H9 (cell line): ENCODE results near the gene ATP11B. TPM values are rescaled to one million over a fixed set of nuclear protein-coding genes. Genes with fewer than 3 reads are reported as not detected.

ENCODE experiments used
- DNase-seq: peaks from one replicate; pipeline ENCODE4 v3.0.0-alpha.2; 2017
- H2AFZ ChIP-seq: one replicate; pipeline ENCODE4 v1.6.1; 2013; ENCODE audit warnings: mild to moderate bottlenecking, low read length, control low read depth, moderate library complexity
- H2AK5ac ChIP-seq: 2 replicates; pipeline ENCODE4 v1.6.1; 2013; ENCODE audit warnings: low read length, control low read depth, mixed read lengths; ENCODE audit not compliant: insufficient read length
- H2BK120ac ChIP-seq: one replicate; pipeline ENCODE4 v1.6.1; 2013; ENCODE audit warnings: low read depth, mild to moderate bottlenecking, low read length, control low read depth, inconsistent platforms; ENCODE audit not compliant: poor library complexity, severe bottlenecking
- H2BK12ac ChIP-seq: 2 replicates; pipeline ENCODE4 v1.6.1; 2013; ENCODE audit warnings: low read length, control low read depth, mixed read lengths, low read depth; ENCODE audit not compliant: insufficient read length
- H2BK15ac ChIP-seq: 2 replicates; pipeline ENCODE4 v1.6.1; 2013; ENCODE audit warnings: low read depth, low read length, control low read depth
- H2BK20ac ChIP-seq: one replicate; pipeline ENCODE4 v1.6.1; 2013; ENCODE audit warnings: low read depth, mild to moderate bottlenecking, low read length, control low read depth, inconsistent platforms; ENCODE audit not compliant: poor library complexity, severe bottlenecking
- H2BK5ac ChIP-seq: 2 replicates; pipeline ENCODE4 v1.6.1; 2013; ENCODE audit warnings: low read length, control low read depth, mixed read lengths; ENCODE audit not compliant: insufficient read length
- H3K14ac ChIP-seq: 2 replicates; pipeline ENCODE4 v1.6.1; 2013; ENCODE audit warnings: low read length, control low read depth; ENCODE audit not compliant: insufficient read depth
- H3K18ac ChIP-seq: 2 replicates; pipeline ENCODE4 v1.6.1; 2013; ENCODE audit warnings: low read depth, mild to moderate bottlenecking, mixed read lengths, low read length, control low read depth; ENCODE audit not compliant: insufficient read length
- H3K23ac ChIP-seq: 2 replicates; pipeline ENCODE4 v1.6.1; 2013; ENCODE audit warnings: low read length, control low read depth, mixed read lengths, low read depth; ENCODE audit not compliant: insufficient read length
- H3K23me2 ChIP-seq: 2 replicates; pipeline ENCODE4 v1.6.1; 2013; ENCODE audit warnings: low read depth, mild to moderate bottlenecking, mixed read lengths, low read length, control low read depth; ENCODE audit not compliant: insufficient read length, poor library complexity, severe bottlenecking
- H3K27ac ChIP-seq: 2 replicates; pipeline ENCODE4 v1.5.1; 2013; ENCODE audit warnings: low read length, control low read depth, mixed read lengths, low read depth; ENCODE audit not compliant: insufficient read length
- H3K27me3 ChIP-seq: 2 replicates; pipeline ENCODE4 v1.6.1; 2013; ENCODE audit warnings: low read length, control low read depth, inconsistent platforms; ENCODE audit not compliant: insufficient read depth
- H3K4ac ChIP-seq: 2 replicates; pipeline ENCODE4 v1.6.1; 2013; ENCODE audit warnings: low read depth, mild to moderate bottlenecking, control low read depth, inconsistent platforms, low read length, moderate library complexity
- H3K4me1 ChIP-seq: 2 replicates; pipeline ENCODE4 v1.6.1; 2013; ENCODE audit warnings: low read length, control low read depth, inconsistent platforms; ENCODE audit not compliant: insufficient read depth
- H3K4me2 ChIP-seq: 2 replicates; pipeline ENCODE4 v1.6.1; 2013; ENCODE audit warnings: low read length, control low read depth, mixed read lengths; ENCODE audit not compliant: insufficient read length, insufficient read depth
- H3K56ac ChIP-seq: 2 replicates; pipeline ENCODE4 v1.6.1; 2013; ENCODE audit warnings: low read depth, mild to moderate bottlenecking, mixed read lengths, low read length, control low read depth; ENCODE audit not compliant: insufficient read length
- H3K79me1 ChIP-seq: 2 replicates; pipeline ENCODE4 v1.6.1; 2013; ENCODE audit warnings: low read depth, mild to moderate bottlenecking, moderate library complexity, low read length, control low read depth, inconsistent platforms; ENCODE audit not compliant: insufficient read depth, poor library complexity, severe bottlenecking
- H3K79me2 ChIP-seq: 2 replicates; pipeline ENCODE4 v1.6.1; 2013; ENCODE audit warnings: low read length, control low read depth, inconsistent platforms; ENCODE audit not compliant: insufficient read depth
- H3K9ac ChIP-seq: 2 replicates; pipeline ENCODE4 v1.6.1; 2013; ENCODE audit warnings: low read length, control low read depth, mixed read lengths; ENCODE audit not compliant: insufficient read length; ENCODE audit errors: extremely low read depth
- H3K9me3 ChIP-seq: one replicate; pipeline ENCODE4 v1.6.1; 2013; ENCODE audit warnings: low read depth, low read length, inconsistent platforms; ENCODE audit not compliant: control insufficient read depth
- H3T11ph ChIP-seq: one replicate; pipeline ENCODE4 v1.6.1; 2013; ENCODE audit warnings: mild to moderate bottlenecking, low read length, control low read depth, inconsistent platforms
- H4K20me1 ChIP-seq: one replicate; pipeline ENCODE4 v1.6.1; 2013; ENCODE audit not compliant: control insufficient read depth, insufficient read length, insufficient read depth
- H4K5ac ChIP-seq: 2 replicates; pipeline ENCODE4 v1.6.1; 2013; ENCODE audit warnings: low read depth, mild to moderate bottlenecking, mixed read lengths, low read length, control low read depth; ENCODE audit not compliant: insufficient read length
- H4K8ac ChIP-seq: replicated peaks from 2 replicates; pipeline ENCODE4 v1.6.1; 2013; ENCODE audit warnings: low read length, control low read depth, mixed read lengths, low read depth; ENCODE audit not compliant: insufficient read length
- H4K91ac ChIP-seq: 2 replicates; pipeline ENCODE4 v1.6.1; 2013; ENCODE audit warnings: low read depth, mild to moderate bottlenecking, moderate library complexity, mixed read lengths, low read length, control low read depth; ENCODE audit not compliant: insufficient read length
- H3K27ac Mint-ChIP-seq, 3 experiments: 2 replicates in 2 of 3; 3 replicates in 1 of 3; pipeline ENCODE4 v1.8.0; 2020 to 2021; ENCODE audit warnings: mixed read lengths in 3 of 3, mild to moderate bottlenecking in 1 of 3, moderate library complexity in 1 of 3
- H3K27me3 Mint-ChIP-seq: 2 replicates; pipeline ENCODE4 v1.8.0; 2021; ENCODE audit warnings: low read depth, mild to moderate bottlenecking, moderate library complexity, mixed read lengths
- H3K36me3 Mint-ChIP-seq, 3 experiments: 2 replicates in 2 of 3; 3 replicates in 1 of 3; pipeline ENCODE4 v1.8.0; 2020 to 2021; ENCODE audit warnings: low read depth in 3 of 3, mixed read lengths in 3 of 3; ENCODE audit not compliant: insufficient read depth in 1 of 3
- H3K4me1 Mint-ChIP-seq, 2 experiments: 2 replicates each; pipeline ENCODE4 v1.8.0; 2020; ENCODE audit warnings: mixed read lengths in 2 of 2
- H3K4me3 Mint-ChIP-seq, 2 experiments: 2 replicates in 1 of 2; 3 replicates in 1 of 2; pipeline ENCODE4 v1.8.0; 2020 to 2021; ENCODE audit warnings: mild to moderate bottlenecking in 2 of 2, mixed read lengths in 2 of 2, moderate library complexity in 1 of 2
- H3K9me3 Mint-ChIP-seq, 2 experiments: 2 replicates in 1 of 2; 3 replicates in 1 of 2; pipeline ENCODE4 v1.8.0; 2020; ENCODE audit warnings: mild to moderate bottlenecking in 2 of 2, mixed read lengths in 2 of 2, moderate library complexity in 1 of 2
- WGBS: extraction: QIAGEN DNeasy Blood & Tissue Kit; methylation state at CpG from one replicate; pipeline ENCODE4 v1.1.7; 2013; ENCODE audit warnings: missing lambda C conversion rate, low lambda C conversion rate, mixed read lengths; ENCODE audit not compliant: insufficient read length; ENCODE audit errors: extremely low coverage; 5-methylcytosine and 5-hydroxymethylcytosine counted together
- total RNA-seq: library from RNA; stranded (reverse); gene quantifications from 2 replicates; pipeline ENCODE4 v1.2.1, GENCODE V29; 2021
- TF ChIP-seq, protein P1 (sequence below): fragments of 200-600 bp; sonication (generic); conservative IDR thresholded peaks from 3 replicates; pipeline ENCODE4 v1.8.0; 2021; ENCODE audit warnings: antibody characterized with exemption, mild to moderate bottlenecking

Gene ATP11B
- total RNA-seq, 1 experiment from 2014 or later = 30.0 TPM

DNA sequence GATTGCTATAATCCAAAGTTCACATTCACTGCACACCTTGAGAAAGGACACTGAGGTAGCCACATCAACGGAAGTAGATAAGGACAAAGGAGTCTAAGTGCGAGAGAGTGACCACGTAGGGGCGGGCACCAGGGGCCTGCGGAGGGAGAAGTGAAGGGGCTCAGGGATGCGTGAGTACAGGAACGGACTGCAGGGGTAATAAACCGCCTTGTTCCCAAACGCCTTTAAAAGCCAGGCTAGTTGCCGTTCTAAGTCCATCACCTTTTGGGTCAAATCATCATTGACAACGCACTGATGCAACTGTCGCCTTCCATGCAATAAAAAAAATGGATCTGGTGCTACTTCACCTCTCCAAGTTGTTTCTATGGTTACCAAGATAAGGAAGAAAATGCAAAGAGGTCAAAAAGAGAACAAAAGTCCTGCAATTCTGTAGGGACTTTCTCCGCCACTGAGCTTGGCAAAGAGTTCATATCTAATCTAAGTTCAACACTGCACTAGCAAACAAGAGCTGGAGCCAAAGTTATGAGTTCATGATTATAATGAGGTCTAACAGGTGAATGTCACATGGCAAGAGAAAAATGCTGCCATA lies 32.6 kb upstream of the ATP11B start:
- no peaks in the 10 kb centered on the region for H3K36me3 Mint-ChIP-seq
- Histone ChIP-seq H3K14ac (no peak overlapping the region), H3K9ac (no peak overlapping the region), H3K4me1 (no peaks in the 10 kb centered on the region), H4K8ac (no peak overlapping the region), H2BK15ac (no peak overlapping the region), H3K79me1 (no peaks in the 10 kb centered on the region), H2AK5ac (no peak overlapping the region), H3T11ph (no peak overlapping the region), H2BK5ac (no peak overlapping the region), H3K23me2 (no peaks in the 10 kb centered on the region), H2AFZ (no peak overlapping the region), H4K5ac (no peak overlapping the region), H2BK12ac (no peak overlapping the region), H3K56ac (no peak overlapping the region), H3K27ac (no peak overlapping the region), H3K4me2 (no peak overlapping the region), H3K4ac (no peak overlapping the region), H2BK20ac (no peak overlapping the region), H4K20me1 (no peaks in the 10 kb centered on the region), H3K9me3 (no peaks in the 10 kb centered on the region), H3K18ac (no peak overlapping the region), H3K79me2 (no peaks in the 10 kb centered on the region), H4K91ac (no peak overlapping the region), H3K23ac (no peak overlapping the region), H2BK120ac (no peak overlapping the region), H3K27me3 (no peaks in the 10 kb centered on the region)
- TF ChIP-seq, protein P1, sequence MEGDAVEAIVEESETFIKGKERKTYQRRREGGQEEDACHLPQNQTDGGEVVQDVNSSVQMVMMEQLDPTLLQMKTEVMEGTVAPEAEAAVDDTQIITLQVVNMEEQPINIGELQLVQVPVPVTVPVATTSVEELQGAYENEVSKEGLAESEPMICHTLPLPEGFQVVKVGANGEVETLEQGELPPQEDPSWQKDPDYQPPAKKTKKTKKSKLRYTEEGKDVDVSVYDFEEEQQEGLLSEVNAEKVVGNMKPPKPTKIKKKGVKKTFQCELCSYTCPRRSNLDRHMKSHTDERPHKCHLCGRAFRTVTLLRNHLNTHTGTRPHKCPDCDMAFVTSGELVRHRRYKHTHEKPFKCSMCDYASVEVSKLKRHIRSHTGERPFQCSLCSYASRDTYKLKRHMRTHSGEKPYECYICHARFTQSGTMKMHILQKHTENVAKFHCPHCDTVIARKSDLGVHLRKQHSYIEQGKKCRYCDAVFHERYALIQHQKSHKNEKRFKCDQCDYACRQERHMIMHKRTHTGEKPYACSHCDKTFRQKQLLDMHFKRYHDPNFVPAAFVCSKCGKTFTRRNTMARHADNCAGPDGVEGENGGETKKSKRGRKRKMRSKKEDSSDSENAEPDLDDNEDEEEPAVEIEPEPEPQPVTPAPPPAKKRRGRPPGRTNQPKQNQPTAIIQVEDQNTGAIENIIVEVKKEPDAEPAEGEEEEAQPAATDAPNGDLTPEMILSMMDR = no peak
- peaks cover 1% of the 10 kb centered on the region; the same call in 1 of the 2 replicates for H3K27me3 Mint-ChIP-seq
- no peak overlapping the region for H3K27ac Mint-ChIP-seq
- no peaks in the 10 kb centered on the region for H3K9me3 Mint-ChIP-seq
- WGBS = no CpG with 5 or more reads among the region's 13 CpGs
- DNase-seq = no peak
- H3K4me3 Mint-ChIP-seq = no peak overlapping the region
- no peaks in the 10 kb centered on the region for H3K4me1 Mint-ChIP-seq
